Thyroid gland (tissue), 4 donors: ENCODE results near the gene HACD2.

Experiments
- CTCF ChIP-seq, 6 experiments: fragments of 200-600 bp in 3 of 6; fragments of 450-650 bp in 3 of 6; sonication (generic) in 3 of 6; IDR thresholded peaks; one replicate each; pipeline ENCODE4 v1.5.1; 2016 to 2019; ENCODE audit warnings: antibody characterized with exemption in 6 of 6, mild to moderate bottlenecking in 2 of 6, inconsistent platforms in 1 of 6, moderate library complexity in 1 of 6
- POLR2A ChIP-seq, 2 donors: fragments of 450-650 bp; IDR thresholded peaks; one replicate each; pipeline ENCODE4 v1.6.1; 2017; ENCODE audit warnings: antibody characterized with exemption in 2 of 2, mild to moderate bottlenecking in 2 of 2, moderate library complexity in 1 of 2

DNA sequence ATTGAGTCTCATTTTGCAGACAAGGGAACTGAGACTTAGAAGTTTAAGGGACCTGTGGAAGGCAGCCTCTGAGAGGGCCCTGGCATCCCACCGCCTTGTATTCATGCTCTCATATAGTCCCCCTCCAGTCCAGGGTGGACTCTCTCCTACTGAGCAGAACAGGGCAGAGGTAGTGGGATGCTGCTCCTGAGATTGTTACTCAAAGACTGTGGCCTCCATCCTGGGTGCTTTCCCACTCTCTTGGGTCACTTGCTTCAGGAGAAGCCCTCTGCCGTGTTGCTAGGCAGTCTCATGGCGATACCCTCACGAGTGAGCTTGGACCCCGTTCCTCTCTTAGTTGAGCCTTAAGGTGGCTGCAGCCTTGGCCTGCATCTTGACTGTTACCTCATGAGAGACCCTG lies 113.7 kb downstream of the HACD2 start:
- TF ChIP-seq CTCF (IDR thresholded peaks at IDR 0.05) (no peak), POLR2A (IDR thresholded peaks at IDR 0.05) (no peak)
